ENCODE data around the gene SMYD3. TPM values are rescaled to one million over a fixed set of nuclear protein-coding genes. Genes with fewer than 3 reads are reported as not detected.

Gene SMYD3
- total and polyA plus RNA-seq, 9 of the 15 experiments (the other 6 are each of a cell fraction or from before 2014, with no cell fraction given), result 128 to 440 (median 197) TPM

DNA sequence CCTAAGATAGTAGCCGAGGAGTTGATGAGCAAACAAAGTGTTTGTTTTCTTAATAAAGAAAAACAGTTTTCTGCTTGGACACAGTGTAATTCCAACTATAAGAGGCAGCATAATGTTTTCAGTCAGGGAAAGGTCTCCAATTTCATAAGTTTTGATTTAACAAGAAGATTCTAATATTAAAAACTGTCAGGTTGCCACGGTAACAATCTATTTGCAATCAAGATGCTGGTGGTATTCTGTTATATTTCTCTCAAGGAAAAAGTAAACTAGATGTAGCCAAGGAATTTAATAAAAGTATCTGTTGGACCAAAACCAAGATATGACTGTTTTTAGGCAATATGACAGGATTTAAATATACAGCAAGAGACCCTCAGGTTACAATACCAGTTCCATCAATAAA is 211.7 kb downstream of the SMYD3 start:
- TF ChIP-seq ZNF165 (CRISPR knock-in tag; IDR thresholded peaks at IDR 0.05; ENCODE audit: borderline replicate concordance) (no peak), RFX1 (IDR thresholded peaks at IDR 0.05) (peak; percentile 63)
- H2AFZ ChIP-seq (ENCODE audit: low read depth, low read length), result no peak overlapping the region
- no TSS peak for BruUV-seq (replicated peaks)
- ChIA-PET POLR2A (no interaction called here), CTCF (ENCODE audit: low intra/inter-chr PET ratio) (no interaction called here)
- DNase-seq (ENCODE audit: extremely low read depth in 1 of 4, low spot score in 3 of 4), result no peak
- ATAC-seq, result no peak
- H3K79me2 ChIP-seq (ENCODE audit: control insufficient read depth, insufficient read depth, low read length), result no peaks in the 10 kb centered on the region
- H3K4me2 ChIP-seq (ENCODE audit: insufficient read depth, low read length), result no peak overlapping the region
- H3K9me3 ChIP-seq (replicated peaks; ENCODE audit: control insufficient read depth, insufficient read depth, low read depth, low read length), result no peaks in the 10 kb centered on the region
- intact Hi-C loops (cut with micrococcal nuclease) (no loop called here), in situ Hi-C loops (cut with MboI) (loop anchor here (25.0 kb wide), 1 partner anchor 283 kb away; no protein-coding TSS in a partner anchor)
- no peaks in the 10 kb centered on the region for H3K4me1 ChIP-seq (replicated peaks in 1 of 2; ENCODE audit: control insufficient read depth in 2 of 2, insufficient read depth in 2 of 2, low read length in 2 of 2)
- H3K36me3 ChIP-seq (ENCODE audit: control insufficient read depth, insufficient read depth, low read length), result no peaks in the 10 kb centered on the region
- H3K4me3 ChIP-seq, result no peak overlapping the region
- H4K20me1 ChIP-seq (replicated peaks; ENCODE audit: control insufficient read depth, insufficient read depth, low read length), result no peaks in the 10 kb centered on the region
- FAIRE-seq, result no peak
- no peak overlapping the region for H3K27ac ChIP-seq (ENCODE audit: extremely low read depth, low read depth, low read length)
- no peaks in the 10 kb centered on the region for H3K9me1 ChIP-seq (ENCODE audit: control insufficient read depth, insufficient read depth, low read length)
- no peaks in the 10 kb centered on the region for H3K27me3 ChIP-seq (ENCODE audit: control insufficient read depth in 2 of 2, insufficient read depth in 2 of 2, low read length in 2 of 2)
- 40% methylated on average over 2 of the region's 2 CpGs for WGBS (ENCODE audit: insufficient coverage, low coverage, missing lambda C conversion rate)
- no peak overlapping the region for H3K9ac ChIP-seq (ENCODE audit: insufficient read depth in 1 of 2, low read depth in 2 of 2, low read length in 2 of 2)

- Histone ChIP-seq H3K4me3 (no peak overlapping the region), H3K9ac (ENCODE audit: insufficient read depth in 1 of 2, low read depth in 2 of 2, low read length in 2 of 2) (no peak overlapping the region), H3K36me3 (ENCODE audit: control insufficient read depth, insufficient read depth, low read length) (no peaks in the 10 kb centered on the region), H3K4me1 (replicated peaks in 1 of 2; ENCODE audit: control insufficient read depth in 2 of 2, insufficient read depth in 2 of 2, low read length in 2 of 2) (no peaks in the 10 kb centered on the region), H3K4me2 (ENCODE audit: insufficient read depth, low read length) (no peak overlapping the region), H4K20me1 (replicated peaks; ENCODE audit: control insufficient read depth, insufficient read depth, low read length) (no peaks in the 10 kb centered on the region), H3K27ac (ENCODE audit: extremely low read depth, low read depth, low read length) (no peak overlapping the region), H2AFZ (ENCODE audit: low read depth, low read length) (no peak overlapping the region), H3K79me2 (ENCODE audit: control insufficient read depth, insufficient read depth, low read length) (no peaks in the 10 kb centered on the region), H3K9me1 (ENCODE audit: control insufficient read depth, insufficient read depth, low read length) (no peaks in the 10 kb centered on the region), H3K9me3 (replicated peaks; ENCODE audit: control insufficient read depth, insufficient read depth, low read depth, low read length) (no peaks in the 10 kb centered on the region), H3K27me3 (ENCODE audit: control insufficient read depth in 2 of 2, insufficient read depth in 2 of 2, low read length in 2 of 2) (no peaks in the 10 kb centered on the region)
- CTCF ChIA-PET (ENCODE audit: low intra/inter-chr PET ratio), result no interaction called here
- ATAC-seq (no peak), FAIRE-seq (no peak), DNase-seq (ENCODE audit: extremely low read depth in 1 of 4, low spot score in 3 of 4) (no peak)
- TF ChIP-seq ZKSCAN1 (IDR thresholded peaks at IDR 0.05; ENCODE audit: low read depth, low read length), result peak; percentile 91
- TF ChIP-seq NEUROD1 (IDR thresholded peaks at IDR 0.05; ENCODE audit: borderline replicate concordance, low read depth, low read length, partially characterized antibody), result no peak
- 49% methylated on average over 2 of the region's 2 CpGs for WGBS (ENCODE audit: insufficient coverage, low coverage, missing lambda C conversion rate)
- intact Hi-C loops (cut with micrococcal nuclease), result no loop called here
- in situ Hi-C loops (cut with MboI), result loop anchor here (25.0 kb wide), 1 partner anchor 282 kb away; no protein-coding TSS in a partner anchor
- BruUV-seq (replicated peaks), result no TSS peak
- POLR2A ChIA-PET, result interaction anchor here (1.2 kb wide), 1 partner anchor 16 kb away, joined by 3 read pairs; no protein-coding TSS in a partner anchor
These were observed 212.8 kb downstream of the SMYD3 start for GRCh38 chr1:246294263-246294662.

Data from K562 (cell line).